NAMALWA (cell line): ENCODE measurements around the gene CPSF3.

ENCODE experiments used
- DNase-seq: peaks from one replicate; pipeline ENCODE4 v3.0.0-alpha.2; 2015; ENCODE audit warnings: low spot score

The CPSF3 gene

GRCh38 chr2:9419541-9419940 lies 3.9 kb upstream of the CPSF3 start:
- no peak for DNase-seq

- no peak for DNase-seq
Observed at GRCh38 chr2:9420495-9420894, 3.0 kb upstream of the CPSF3 start.

- DNase-seq: peak; percentile 60
Observed at GRCh38 chr2:9422321-9423099, 944 bp upstream of the CPSF3 start.

GRCh38 chr2:9423922-9424272 lies 443 bp downstream of the CPSF3 start:
- peak; percentile 65 for DNase-seq

- DNase-seq: peak; percentile 34
Observed at GRCh38 chr2:9424447-9425164, 1.2 kb downstream of the CPSF3 start.

GRCh38 chr2:9428965-9429577 lies 5.6 kb downstream of the CPSF3 start:
- no peak for DNase-seq

GRCh38 chr2:9430316-9431293 lies 7.2 kb downstream of the CPSF3 start:
- DNase-seq: no peak

GRCh38 chr2:9434489-9434888 lies 11.0 kb downstream of the CPSF3 start:
- DNase-seq: no peak

- no peak for DNase-seq
Observed at GRCh38 chr2:9439536-9439935, 16.1 kb downstream of the CPSF3 start.

GRCh38 chr2:9440058-9440727 lies 16.7 kb downstream of the CPSF3 start:
- no peak for DNase-seq

GRCh38 chr2:9441556-9441955 lies 18.1 kb downstream of the CPSF3 start:
- DNase-seq: no peak

GRCh38 chr2:9443526-9443925 lies 20.1 kb downstream of the CPSF3 start:
- DNase-seq: no peak

GRCh38 chr2:9445089-9445488 lies 21.6 kb downstream of the CPSF3 start:
- no peak for DNase-seq

GRCh38 chr2:9451231-9451630 lies 27.8 kb downstream of the CPSF3 start:
- DNase-seq: no peak

- DNase-seq: no peak
Observed at GRCh38 chr2:9460441-9461017, 37.1 kb downstream of the CPSF3 start.

GRCh38 chr2:9461079-9461478 lies 37.6 kb downstream of the CPSF3 start:
- no peak for DNase-seq

- no peak for DNase-seq
Observed at GRCh38 chr2:9462313-9462712, 38.9 kb downstream of the CPSF3 start.

GRCh38 chr2:9462886-9463697 lies 39.6 kb downstream of the CPSF3 start:
- DNase-seq: no peak

GRCh38 chr2:9463698-9464034 lies 40.2 kb downstream of the CPSF3 start:
- DNase-seq: no peak

- no peak for DNase-seq
Observed at GRCh38 chr2:9465170-9465569, 41.7 kb downstream of the CPSF3 start.
